Measurements from ENCODE around the gene ZNF23.

GRCh38 chr16:71407731-71408130 lies 54.3 kb downstream of the ZNF23 start:
- TF ChIP-seq YY1 (IDR thresholded peaks at IDR 0.05) (no peak), CTCF (IDR thresholded peaks at IDR 0.05; ENCODE audit: low read depth, low read length, missing input control) (no peak), SP1 (IDR thresholded peaks at IDR 0.05) (no peak), MAX (IDR thresholded peaks at IDR 0.05) (no peak), RAD21 (IDR thresholded peaks at IDR 0.05) (no peak), ATF3 (IDR thresholded peaks at IDR 0.05) (no peak), ZBTB33 (IDR thresholded peaks at IDR 0.05) (no peak), JUND (IDR thresholded peaks at IDR 0.05) (no peak), TAF1 (conservative IDR thresholded peaks at IDR 0.05) (no peak), FOXA1 (IDR thresholded peaks at IDR 0.05) (no peak), REST (IDR thresholded peaks at IDR 0.05) (no peak)
